GM08714 (cell line): ENCODE measurements around the gene EXPH5.

Experiments used
- H3K4me3 ChIP-seq: fragments of 200-500 bp; sonication (Bioruptor generic); 2 replicates; pipeline ENCODE4 v1.5.1; 2014; ENCODE audit warnings: mild to moderate bottlenecking, low read length, inconsistent platforms
- ZNF274 ChIP-seq: IDR thresholded peaks from 2 replicates; pipeline ENCODE4 v1.6.1; 2012; ENCODE audit warnings: mild to moderate bottlenecking, low read depth, low read length

Gene EXPH5

GRCh38 chr11:108559904-108560303 is 33.7 kb downstream of the EXPH5 start:
- H3K4me3 ChIP-seq, result no peak overlapping the region
- no peak for TF ChIP-seq ZNF274

- no peak for TF ChIP-seq ZNF274
- H3K4me3 ChIP-seq, result no peak overlapping the region
These were observed 34.2 kb downstream of the EXPH5 start for GRCh38 chr11:108559340-108559739.

DNA sequence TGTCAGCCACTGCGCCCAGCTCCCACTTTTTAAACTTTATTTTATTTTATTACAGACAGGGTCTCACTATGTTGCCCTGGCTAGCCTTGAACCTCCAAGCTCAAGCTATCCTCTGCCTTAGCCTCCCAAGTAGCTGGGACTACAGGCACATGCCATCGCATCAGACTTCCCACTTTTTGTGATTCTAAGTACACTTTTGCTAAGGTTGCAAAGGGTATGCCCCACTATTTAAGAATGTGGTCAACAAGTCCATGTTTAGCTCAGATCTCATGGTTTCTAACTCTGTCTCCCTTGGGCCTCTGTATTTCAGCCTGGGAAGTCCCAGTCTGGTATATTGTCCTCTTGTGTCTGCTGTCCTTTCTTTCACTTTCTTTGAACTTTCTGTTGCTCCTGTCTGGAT is 35.3 kb downstream of the EXPH5 start:
- no peak for TF ChIP-seq ZNF274
- H3K4me3 ChIP-seq, result no peak overlapping the region; the same call in 1 of the 2 replicates

GRCh38 chr11:108556019-108556418 is 37.5 kb downstream of the EXPH5 start:
- H3K4me3 ChIP-seq, result no peak overlapping the region
- TF ChIP-seq ZNF274, result no peak

DNA sequence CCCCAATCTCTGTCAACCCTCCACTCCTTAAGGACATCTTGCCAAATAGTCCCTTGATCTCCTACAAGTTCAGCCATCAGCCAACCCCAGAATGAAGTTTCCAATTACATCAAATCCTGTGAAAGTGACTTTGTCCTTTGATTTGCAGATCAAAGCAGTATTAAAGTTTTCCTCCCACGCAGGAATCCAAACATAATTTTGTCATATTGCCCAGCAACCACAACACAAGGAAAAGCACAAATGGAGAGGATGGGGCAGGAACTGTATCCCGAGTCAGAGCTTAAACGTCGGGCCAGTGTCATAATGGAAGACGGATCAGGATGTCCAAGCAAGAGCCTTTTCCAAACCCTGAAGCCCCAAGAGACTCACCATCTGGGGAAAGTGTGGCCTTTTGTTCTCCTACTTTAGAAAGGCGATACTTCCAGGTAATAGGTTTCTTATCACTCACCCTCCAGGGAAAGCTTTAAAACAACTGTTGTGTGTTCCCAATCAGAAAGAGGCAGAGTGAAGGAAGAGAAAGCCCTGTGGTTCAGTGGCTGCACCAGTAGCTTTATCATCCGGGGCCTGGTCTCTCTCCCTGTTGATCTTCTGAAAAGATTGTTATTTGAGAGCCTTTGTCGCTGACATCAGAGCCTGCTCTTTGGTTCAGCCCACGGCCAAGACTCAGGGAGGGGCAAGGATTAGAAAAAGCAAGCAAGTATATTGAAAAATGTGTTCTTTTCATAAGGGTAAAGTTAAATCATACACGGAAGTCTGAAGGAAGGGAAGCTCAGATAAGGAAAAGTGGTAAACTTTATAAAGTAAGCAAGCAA is 41.7 kb downstream of the EXPH5 start:
- TF ChIP-seq ZNF274, result no peak
- H3K4me3 ChIP-seq, result no peak overlapping the region

- H3K4me3 ChIP-seq, result no peak overlapping the region
- TF ChIP-seq ZNF274, result no peak
These were observed 44.2 kb downstream of the EXPH5 start for GRCh38 chr11:108549319-108549885.

DNA sequence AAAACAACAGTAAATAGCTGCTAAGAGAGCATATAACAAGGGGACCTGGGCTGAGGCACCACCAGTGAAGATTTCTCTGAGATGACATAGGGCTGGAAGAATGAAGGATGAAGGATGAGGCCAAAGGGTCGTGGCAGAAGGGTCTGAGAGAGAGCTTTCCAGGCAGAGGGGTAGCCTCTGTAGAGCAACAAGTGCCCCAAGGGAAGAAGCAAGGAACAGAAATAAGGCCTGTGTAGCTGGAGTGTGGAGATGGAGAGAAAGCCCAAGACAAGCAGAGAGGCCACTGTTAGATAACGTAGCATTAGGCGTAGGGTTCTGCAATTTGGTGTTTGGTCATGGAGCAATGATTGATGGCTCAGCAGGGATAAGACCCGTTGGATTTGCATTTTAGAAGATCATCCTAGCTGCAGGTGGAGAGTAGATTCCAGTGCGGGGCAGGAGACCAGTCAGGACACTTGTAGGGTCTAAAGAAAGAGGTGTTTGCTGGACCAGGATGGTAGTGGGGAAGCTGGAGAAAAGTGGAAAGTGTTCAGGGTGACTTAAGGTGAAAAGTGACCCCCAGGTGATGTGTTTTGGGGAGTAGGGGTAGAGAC is 47.6 kb downstream of the EXPH5 start:
- TF ChIP-seq ZNF274, result no peak
- H3K4me3 ChIP-seq, result no peak overlapping the region

DNA sequence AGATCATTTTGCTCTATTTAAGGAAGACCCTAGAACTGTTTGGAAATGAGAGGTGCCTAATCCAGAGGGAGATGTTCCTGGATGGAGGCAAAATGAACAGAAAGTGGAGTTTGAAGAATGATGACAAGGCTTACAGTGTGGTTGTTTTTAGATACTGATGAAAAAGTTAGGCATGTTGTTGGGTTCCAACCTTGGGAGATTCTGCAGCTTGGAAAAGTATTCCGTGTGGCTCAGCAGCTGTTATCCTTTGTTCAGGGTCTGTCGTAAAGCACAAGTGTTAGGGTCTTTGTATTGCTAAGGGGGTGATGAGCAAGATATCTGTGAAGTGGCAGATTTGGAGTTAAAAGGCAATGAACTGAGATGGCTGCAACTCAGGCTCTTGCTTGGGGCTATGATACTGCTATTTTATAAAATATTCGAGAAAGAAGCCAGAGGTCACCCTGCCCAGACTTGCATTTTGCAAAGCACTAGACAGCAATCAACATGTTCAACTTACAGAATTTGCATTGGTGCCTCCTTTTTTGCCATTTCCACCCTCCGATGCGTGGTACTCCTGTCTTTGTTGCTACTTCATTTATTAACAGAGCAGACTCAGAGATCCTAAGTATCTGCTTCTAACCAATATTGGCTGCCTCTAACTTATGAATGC is 50.1 kb downstream of the EXPH5 start:
- no peak for TF ChIP-seq ZNF274
- no peak overlapping the region for H3K4me3 ChIP-seq

GRCh38 chr11:108541531-108541930 is 52.0 kb downstream of the EXPH5 start:
- TF ChIP-seq ZNF274, result no peak
- H3K4me3 ChIP-seq, result no peak overlapping the region

DNA sequence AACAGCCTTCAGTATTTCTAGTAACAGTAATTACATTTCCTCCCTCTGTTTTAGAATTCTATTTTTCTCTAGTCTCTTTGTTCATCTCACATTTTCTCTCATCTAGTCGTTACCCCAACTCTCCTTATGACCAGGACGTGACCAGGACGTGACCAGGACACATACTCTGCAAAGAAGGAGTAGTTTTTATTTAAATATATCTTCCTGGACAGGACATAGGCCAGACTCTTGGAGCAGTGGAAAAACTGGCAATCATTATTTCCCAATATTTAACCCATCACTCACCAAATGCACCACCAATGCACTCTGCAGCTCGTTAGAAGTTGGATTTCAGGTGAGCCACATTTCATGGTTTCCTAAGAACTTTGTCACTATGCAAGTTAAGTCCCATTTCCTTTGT is 55.1 kb downstream of the EXPH5 start:
- TF ChIP-seq ZNF274, result no peak
- H3K4me3 ChIP-seq, result no peak overlapping the region

DNA sequence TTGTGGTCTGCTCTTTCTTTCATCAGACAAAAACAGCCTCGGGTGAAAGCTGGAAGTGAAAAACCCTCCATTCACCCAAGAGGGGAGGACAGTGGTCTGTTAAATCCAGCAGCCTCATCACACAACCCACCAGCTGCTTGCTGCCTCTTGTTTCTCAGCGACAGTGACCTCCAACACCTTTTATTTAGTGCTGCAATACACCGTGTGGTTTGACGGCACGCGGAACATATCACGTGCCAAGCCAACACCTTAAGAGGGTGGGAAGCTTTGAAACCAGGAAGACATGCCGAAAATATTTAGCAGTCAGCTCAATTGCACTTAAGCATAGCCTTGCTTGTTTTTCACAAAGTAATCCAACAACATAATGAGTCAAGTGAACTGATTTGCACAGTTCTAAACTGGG is 55.5 kb downstream of the EXPH5 start:
- no peak overlapping the region for H3K4me3 ChIP-seq

GRCh38 chr11:108536783-108537182 is 56.8 kb downstream of the EXPH5 start:
- no peak for TF ChIP-seq ZNF274

More for the DNA sequence above, 55.5 kb downstream of the EXPH5 start:
- TF ChIP-seq ZNF274, result no peak

GRCh38 chr11:108535384-108535955 is 58.1 kb downstream of the EXPH5 start:
- no peak for TF ChIP-seq ZNF274
- H3K4me3 ChIP-seq, result no peak overlapping the region

More at GRCh38 chr11:108536783-108537182, 56.8 kb downstream of the EXPH5 start:
- no peak overlapping the region for H3K4me3 ChIP-seq

GRCh38 chr11:108534274-108534882 is 59.2 kb downstream of the EXPH5 start:
- no peak overlapping the region for H3K4me3 ChIP-seq
- no peak for TF ChIP-seq ZNF274
